HCT116 (cell line): ENCODE data around the gene UACA. TPM values are rescaled to one million over a fixed set of nuclear protein-coding genes. Genes with fewer than 3 reads are reported as not detected.

Source experiments
- ATAC-seq: fragments of 200-7000 bp; cut with Tn5 transposase; 2 replicates; pipeline ENCODE4 v1.9.1; 2020; ENCODE audit warnings: mild to moderate bottlenecking, moderate library complexity
- BruUV-seq: library from RNA; stranded (reverse); fragments of 400-500 nt; replicated peaks from 2 replicates; lab custom pipeline; 2021; lab: Mats Ljungman, UMichigan
- CTCF ChIA-PET: fragments of 300-600 bp; sonication (Branson Sonifier 250); formaldehyde crosslinking; loops from one replicate; lab custom pipeline; 2021; ENCODE audit warnings: antibody characterized with exemption; lab: Charles Lee
- POLR2A ChIA-PET: fragments of 300-600, 350-600 bp; sonication (Branson Sonifier 250); formaldehyde crosslinking; loops from one replicate; lab custom pipeline; 2021; ENCODE audit warnings: antibody characterized with exemption; lab: Charles Lee
- RAD21 ChIA-PET, 2 experiments: fragments of 300-600 bp; sonication (Branson Sonifier 250); formaldehyde crosslinking; loops; one replicate each; lab custom pipeline; 2023; ENCODE audit warnings: low total read pairs in 2 of 2; ENCODE audit not compliant: uncharacterized antibody in 2 of 2, unreplicated experiment in 2 of 2, low non-redundant PET in 1 of 2; lab: Charles Lee
- DNase-seq: peaks from one replicate; pipeline ENCODE4 v3.0.0-alpha.2; 2010; ENCODE audit warnings: low read depth, low spot score
- H2AFZ ChIP-seq: fragments of 200-600 bp; shearing (Covaris generic), sonication (generic); 2 replicates; pipeline ENCODE4 v1.6.1; 2017; ENCODE audit warnings: low read depth, mixed run types, mixed read lengths, antibody characterized with exemption, low read length; ENCODE audit not compliant: poor library complexity, severe bottlenecking
- H3K27ac ChIP-seq: 2 replicates; pipeline ENCODE4 v1.5.1; 2012; ENCODE audit warnings: low read depth, low read length
- H3K27me3 ChIP-seq: fragments of 200-600 bp; sonication (generic); 2 replicates; pipeline ENCODE4 v1.6.1; 2016; ENCODE audit warnings: mixed run types, low read length, mixed read lengths; ENCODE audit not compliant: insufficient read depth
- H3K36me3 ChIP-seq, 2 experiments: fragments of 200-500 bp in 1 of 2; fragments of 200-600 bp in 1 of 2; sonication (Bioruptor generic) in 1 of 2; sonication (generic) in 1 of 2; 2 replicates each; pipeline versions ENCODE4 v1.5.1 to v1.6.1; 2014 to 2016; ENCODE audit warnings: low read length in 2 of 2, inconsistent platforms in 1 of 2, mixed read lengths in 1 of 2, mixed run types in 1 of 2; ENCODE audit not compliant: insufficient read depth in 2 of 2, control insufficient read depth in 1 of 2
- H3K4me1 ChIP-seq, 2 experiments: fragments of 200-600 bp in 1 of 2; sonication (generic) in 1 of 2; 2 replicates each; pipeline versions ENCODE4 v1.5.1 to v1.6.1; 2012 to 2017; ENCODE audit warnings: low read length in 2 of 2, inconsistent platforms in 1 of 2, mild to moderate bottlenecking in 1 of 2, mixed read lengths in 1 of 2, mixed run types in 1 of 2, moderate library complexity in 1 of 2; ENCODE audit not compliant: insufficient read depth in 2 of 2, control insufficient read depth in 1 of 2
- H3K4me2 ChIP-seq: fragments of 200-600 bp; sonication (generic); 2 replicates; pipeline ENCODE4 v1.6.1; 2017; ENCODE audit warnings: mixed run types, low read length, mixed read lengths
- H3K4me3 ChIP-seq, 2 experiments: fragments of 200-600 bp in 1 of 2; sonication (generic) in 1 of 2; replicated peaks in 1 of 2; 2 replicates each; pipeline ENCODE4 v1.5.1; 2011 to 2016; ENCODE audit warnings: low read length in 2 of 2, control low read depth in 1 of 2, low read depth in 1 of 2, mild to moderate bottlenecking in 1 of 2, mixed read lengths in 1 of 2, mixed run types in 1 of 2
- H3K79me2 ChIP-seq: fragments of 200-600 bp; sonication (generic); 2 replicates; pipeline ENCODE4 v1.6.1; 2017; ENCODE audit warnings: mild to moderate bottlenecking, mixed run types, low read length, moderate library complexity, mixed read lengths; ENCODE audit not compliant: insufficient read depth
- H3K9ac ChIP-seq: fragments of 200-600 bp; sonication (generic); 2 replicates; pipeline ENCODE4 v1.6.1; 2016; ENCODE audit warnings: low read length, mixed read lengths
- H3K9me2 ChIP-seq: fragments of 200-600 bp; sonication (generic), shearing (Covaris generic); 2 replicates; pipeline ENCODE4 v1.6.1; 2017; ENCODE audit warnings: mixed run types, mild to moderate bottlenecking, moderate library complexity; ENCODE audit not compliant: insufficient read depth
- H3K9me3 ChIP-seq, 2 experiments: fragments of 200-500 bp in 1 of 2; fragments of 200-600 bp in 1 of 2; sonication (Bioruptor generic) in 1 of 2; sonication (generic) in 1 of 2; 2 replicates each; pipeline ENCODE4 v1.6.1; 2014 to 2017; ENCODE audit warnings: low read length in 2 of 2, mixed read lengths in 2 of 2, inconsistent platforms in 1 of 2, low read depth in 1 of 2, mild to moderate bottlenecking in 1 of 2, mixed run types in 1 of 2, moderate library complexity in 1 of 2; ENCODE audit not compliant: control insufficient read depth in 1 of 2, insufficient read depth in 1 of 2
- H4K20me1 ChIP-seq: fragments of 200-600 bp; sonication (generic), shearing (Covaris generic); 2 replicates; pipeline ENCODE4 v1.6.1; 2017; ENCODE audit warnings: mixed run types, mild to moderate bottlenecking, moderate library complexity; ENCODE audit not compliant: insufficient read depth
- CBX3 ChIP-seq: IDR thresholded peaks from 2 replicates; pipeline ENCODE4 v1.6.1; 2012; ENCODE audit warnings: low read depth
- CEBPB ChIP-seq: IDR thresholded peaks from 2 replicates; pipeline ENCODE4 v1.6.1; 2012; ENCODE audit warnings: low read depth
- EGR1 ChIP-seq: IDR thresholded peaks from 2 replicates; pipeline ENCODE4 v1.6.1; 2012; ENCODE audit warnings: low read depth
- EZH2 ChIP-seq: fragments of 200-600 bp; sonication (generic); IDR thresholded peaks from 2 replicates; pipeline ENCODE4 v1.6.1; 2017; ENCODE audit warnings: antibody characterized with exemption, mixed run types
- EZH2phosphoT487 ChIP-seq: fragments of 200-600 bp; IDR thresholded peaks from 2 replicates; pipeline ENCODE4 v1.6.1; 2018; ENCODE audit warnings: antibody characterized with exemption, borderline replicate concordance
- FOSL1 ChIP-seq: IDR thresholded peaks from 2 replicates; pipeline ENCODE4 v1.6.1; 2012; ENCODE audit warnings: low read depth
- JUND ChIP-seq: IDR thresholded peaks from 2 replicates; pipeline ENCODE4 v1.6.1; 2012
- MAX ChIP-seq: IDR thresholded peaks from 2 replicates; pipeline ENCODE4 v1.6.1; 2012
- POLR2AphosphoS5 ChIP-seq: IDR thresholded peaks from 2 replicates; pipeline ENCODE4 v1.6.1; 2011; ENCODE audit warnings: mild to moderate bottlenecking, low read depth, low read length, moderate library complexity
- REST ChIP-seq: IDR thresholded peaks from 2 replicates; pipeline ENCODE4 v1.6.1; 2012; ENCODE audit warnings: low read depth
- SIN3A ChIP-seq: IDR thresholded peaks from 2 replicates; pipeline ENCODE4 v1.6.1; 2012; ENCODE audit warnings: low read depth
- SP1 ChIP-seq: IDR thresholded peaks from 2 replicates; pipeline ENCODE4 v1.6.1; 2012; ENCODE audit warnings: low read depth
- SRF ChIP-seq: IDR thresholded peaks from 2 replicates; pipeline ENCODE4 v1.6.1; 2012; ENCODE audit warnings: low read depth
- TCF7L2 ChIP-seq: IDR thresholded peaks from 2 replicates; pipeline ENCODE4 v1.7.0; 2011; ENCODE audit warnings: borderline replicate concordance, inconsistent platforms; ENCODE audit not compliant: insufficient read depth, insufficient read length; ENCODE audit errors: extremely low read depth
- YY1 ChIP-seq: IDR thresholded peaks from 2 replicates; pipeline ENCODE4 v1.6.1; 2011; ENCODE audit warnings: low read length, low read depth, moderate library complexity, mild to moderate bottlenecking; ENCODE audit not compliant: insufficient replicate concordance; ENCODE audit errors: extremely low read depth
- ZBTB33 ChIP-seq: IDR thresholded peaks from 2 replicates; pipeline ENCODE4 v1.6.1; 2011; ENCODE audit warnings: mild to moderate bottlenecking, low read length, moderate library complexity; ENCODE audit not compliant: insufficient replicate concordance; ENCODE audit errors: extremely low read depth
- ZNF274 ChIP-seq: fragments of 200-500 bp; sonication (Bioruptor generic); IDR thresholded peaks from 2 replicates; pipeline ENCODE4 v1.6.1; 2014; ENCODE audit warnings: mild to moderate bottlenecking, low read depth, low read length, inconsistent platforms
- intact Hi-C: fragments of 100-400 bp; cut with micrococcal nuclease; formaldehyde crosslinking; loops from 2 replicates; pipeline ENCODE4 v1.10.0; 2022
- total RNA-seq: library from RNA; stranded (reverse); gene quantifications from one replicate; pipeline ENCODE4 v1.2.1, GENCODE V29; 2021; ENCODE audit not compliant: unreplicated experiment

UACA gene
- total RNA-seq, 1 experiment from 2014 or later, result 47.4 TPM

GRCh38 chr15:70680817-70681216, 82.5 kb downstream of the UACA start:
- no peaks in the 10 kb centered on the region for H3K9me3 ChIP-seq
- H3K4me3 ChIP-seq, result no peak overlapping the region
- intact Hi-C loops, result loop anchor here (1.0 to 2.0 kb wide), 2 partner anchors 131 to 194 kb away; no protein-coding TSS in a partner anchor
- H4K20me1 ChIP-seq, result no peaks in the 10 kb centered on the region
- ChIA-PET RAD21 (interaction anchor here in 1 of 2 experiments (1.2 kb wide), 1 partner anchor 42 kb away, joined by 3 read pairs; no protein-coding TSS in a partner anchor), POLR2A (no interaction called here), CTCF (interaction anchor here (1.3 to 3.9 kb wide), 5 partner anchors 41 to 194 kb away, joined by 3 to 29 read pairs (median 10); no protein-coding TSS in a partner anchor)
- H3K9me2 ChIP-seq, result no peaks in the 10 kb centered on the region
- BruUV-seq, result no TSS peak
- DNase-seq, result no peak
- H3K79me2 ChIP-seq, result no peaks in the 10 kb centered on the region
- H3K4me1 ChIP-seq, result no peaks in the 10 kb centered on the region
- no peak for ATAC-seq
- no peak overlapping the region for H2AFZ ChIP-seq
- H3K27ac ChIP-seq, result no peak overlapping the region
- H3K36me3 ChIP-seq, result no peaks in the 10 kb centered on the region
- TF ChIP-seq SRF (no peak), JUND (no peak), CEBPB (no peak), EZH2phosphoT487 (no peak), SIN3A (no peak), EZH2 (no peak), TCF7L2 (no peak), SP1 (no peak), YY1 (no peak), POLR2AphosphoS5 (no peak), REST (no peak), MAX (no peak), CBX3 (no peak), FOSL1 (no peak), ZBTB33 (no peak), EGR1 (no peak), ZNF274 (no peak)
- no peak overlapping the region for H3K4me2 ChIP-seq
- H3K27me3 ChIP-seq, result no peaks in the 10 kb centered on the region
- no peak overlapping the region for H3K9ac ChIP-seq
